BJ (cell line): ENCODE measurements around the gene HUNK. TPM values are rescaled to one million over a fixed set of nuclear protein-coding genes. Genes with fewer than 3 reads are reported as not detected.

Experiments used
- CTCF ChIA-PET: fragments of 350-600 bp; formaldehyde crosslinking; extraction: SDS; loops from one replicate; lab custom pipeline; 2021; ENCODE audit warnings: antibody characterized with exemption, inconsistent platforms; lab: Yijun Ruan, JAX
- POLR2A ChIA-PET: fragments of 300-600 bp; sonication (Branson Sonifier 250); formaldehyde crosslinking; extraction: SDS; loops from one replicate; lab custom pipeline; 2021; ENCODE audit warnings: antibody characterized with exemption; lab: Charles Lee
- DNase-seq: peaks from one replicate; pipeline ENCODE4 v3.0.0-alpha.2; 2011; ENCODE audit warnings: low read depth
- H3K27me3 ChIP-seq: 2 replicates; pipeline ENCODE4 v1.6.0; 2011; ENCODE audit warnings: low read length; ENCODE audit not compliant: control insufficient read depth, insufficient read depth
- H3K36me3 ChIP-seq: 2 replicates; pipeline ENCODE4 v1.5.1; 2011; ENCODE audit warnings: low read length; ENCODE audit not compliant: control insufficient read depth, insufficient read depth
- H3K4me3 ChIP-seq: 2 replicates; pipeline ENCODE4 v1.5.1; 2011; ENCODE audit warnings: low read depth, mild to moderate bottlenecking, control low read depth, low read length
- CTCF ChIP-seq: IDR thresholded peaks from 2 replicates; pipeline ENCODE4 v1.5.1; 2011; ENCODE audit warnings: low read depth, mild to moderate bottlenecking, control low read depth, inconsistent platforms, low read length, moderate library complexity; ENCODE audit not compliant: insufficient read depth
- polyA plus RNA-seq: library from polyadenylated mRNA; depleted of rRNA; stranded (reverse); fragments of >200 nt; gene quantifications from 2 replicates; pipeline ENCODE4 v1.2.3, GENCODE V29; 2011

Gene HUNK
- polyA plus RNA-seq, 1 experiment: 0.70 TPM

GRCh38 chr21:32020564-32020963 lies 147.7 kb downstream of the HUNK start:
- TF ChIP-seq CTCF: no peak

GRCh38 chr21:32021319-32021994 lies 148.6 kb downstream of the HUNK start:
- no peaks in the 10 kb centered on the region for H3K27me3 ChIP-seq
- no peak overlapping the region for H3K4me3 ChIP-seq

More at GRCh38 chr21:32020564-32020963, 147.7 kb downstream of the HUNK start:
- no peak overlapping the region for H3K4me3 ChIP-seq
- no peaks in the 10 kb centered on the region for H3K36me3 ChIP-seq
- H3K27me3 ChIP-seq: peaks cover under 1% of the 10 kb centered on the region; the same call in 1 of the 2 replicates
- ChIA-PET POLR2A (no interaction called here), CTCF (no interaction called here)
- DNase-seq: no peak

GRCh38 chr21:32022146-32022545 lies 149.3 kb downstream of the HUNK start:
- POLR2A ChIA-PET: no interaction called here
- H3K4me3 ChIP-seq: no peak overlapping the region
- no peaks in the 10 kb centered on the region for H3K36me3 ChIP-seq
- no peak for TF ChIP-seq CTCF
- CTCF ChIA-PET: no interaction called here
- no peaks in the 10 kb centered on the region; the same call in 1 of the 2 replicates for H3K27me3 ChIP-seq
- DNase-seq: no peak

More at GRCh38 chr21:32021319-32021994, 148.6 kb downstream of the HUNK start:
- H3K36me3 ChIP-seq: no peaks in the 10 kb centered on the region
- DNase-seq: no peak
- TF ChIP-seq CTCF: no peak
- ChIA-PET POLR2A (no interaction called here), CTCF (interaction anchor here (0.6 kb wide), 1 partner anchor 26 kb away, joined by 3 read pairs; no protein-coding TSS in a partner anchor)

- ChIA-PET POLR2A (no interaction called here), CTCF (no interaction called here)
- H3K36me3 ChIP-seq: no peaks in the 10 kb centered on the region
- H3K27me3 ChIP-seq: no peaks in the 10 kb centered on the region; the same call in 1 of the 2 replicates
- DNase-seq: no peak
- no peak for TF ChIP-seq CTCF
- H3K4me3 ChIP-seq: no peak overlapping the region
These were observed 157.4 kb downstream of the HUNK start for GRCh38 chr21:32030146-32030652.

GRCh38 chr21:32034850-32035249 lies 162.0 kb downstream of the HUNK start:
- no peak for DNase-seq
- ChIA-PET CTCF (no interaction called here), POLR2A (no interaction called here)
- Histone ChIP-seq H3K27me3 (no peaks in the 10 kb centered on the region), H3K4me3 (no peak overlapping the region), H3K36me3 (no peaks in the 10 kb centered on the region)
- TF ChIP-seq CTCF: no peak
